Ramos (cell line): ENCODE results near the gene CPXM1.
"Not testable (repeated sequence)": the region's sequence is repeated elsewhere in the genome, so short reads cannot be mapped to it uniquely, and the experiment has no call there.

Experiments
- in situ Hi-C: fragments of 300-500 bp; cut with MboI; formaldehyde crosslinking; loops from one replicate; pipeline ENCODE4 v1.14.3; 2022; ENCODE audit warnings: low sequenced_read_pairs; ENCODE audit not compliant: unreplicated experiment

The CPXM1 gene

DNA sequence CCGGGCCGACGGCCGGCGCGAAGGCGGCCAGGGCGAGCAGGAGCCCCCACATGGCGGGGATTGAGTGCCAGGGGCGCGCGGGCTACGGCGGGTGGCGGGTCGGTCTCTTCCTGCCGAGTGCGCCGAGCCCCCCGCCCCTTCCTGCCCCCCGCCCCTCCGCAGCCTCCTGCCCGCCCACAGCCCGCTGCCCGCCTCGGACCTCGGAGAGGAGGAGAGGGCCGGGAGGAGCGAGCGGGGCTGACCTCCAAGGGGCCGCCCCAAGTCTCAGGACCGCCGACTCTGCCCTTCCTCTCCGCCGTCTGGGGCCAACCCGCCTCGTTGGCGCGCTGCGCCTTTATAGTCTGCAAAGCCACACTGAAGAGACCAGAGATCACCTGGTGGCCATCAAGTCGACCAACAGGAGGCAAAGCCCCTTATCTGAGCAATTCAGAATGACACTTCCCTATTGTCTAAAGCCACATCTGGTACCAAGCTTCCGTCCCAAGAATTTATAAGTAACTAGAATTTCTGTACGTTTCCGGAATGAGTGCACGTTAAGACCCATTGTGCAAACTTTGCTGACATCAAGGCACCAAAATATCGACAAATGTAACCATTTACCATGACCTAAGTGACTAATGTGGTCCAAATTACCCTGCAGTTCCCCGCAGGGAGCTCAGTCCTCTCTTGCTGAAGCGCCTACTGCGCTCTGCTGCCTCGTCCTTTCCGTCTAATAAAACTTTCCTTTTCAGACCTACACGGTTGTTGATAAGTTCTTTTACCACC, at the start of gene CPXM1:
CPXM1 (minus strand) TSS at position 107 of the 765 bp plus-strand sequence; CDS start at position 52, 55 bp downstream.
- in situ Hi-C loops = no loop called here

DNA sequence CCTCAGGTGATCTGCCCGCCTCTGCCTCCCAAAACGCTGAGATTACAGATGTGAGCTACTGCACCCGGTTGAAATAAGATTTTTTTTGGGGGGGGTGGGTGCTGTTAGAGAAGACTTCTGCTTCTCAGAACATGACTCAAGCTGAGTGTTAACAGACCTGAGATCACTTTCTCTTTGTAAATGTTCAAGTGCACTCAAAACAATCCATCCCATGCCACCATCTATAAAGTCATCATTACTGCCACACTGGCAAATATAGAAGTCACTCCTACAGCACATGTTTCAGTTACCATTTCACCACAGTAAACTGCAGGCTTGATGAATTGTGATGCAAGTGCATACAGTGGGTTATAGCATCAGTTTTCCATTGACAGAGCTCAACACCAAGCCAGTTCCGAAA, 49.1 kb upstream of the CPXM1 start:
- in situ Hi-C loops = no loop called here

DNA sequence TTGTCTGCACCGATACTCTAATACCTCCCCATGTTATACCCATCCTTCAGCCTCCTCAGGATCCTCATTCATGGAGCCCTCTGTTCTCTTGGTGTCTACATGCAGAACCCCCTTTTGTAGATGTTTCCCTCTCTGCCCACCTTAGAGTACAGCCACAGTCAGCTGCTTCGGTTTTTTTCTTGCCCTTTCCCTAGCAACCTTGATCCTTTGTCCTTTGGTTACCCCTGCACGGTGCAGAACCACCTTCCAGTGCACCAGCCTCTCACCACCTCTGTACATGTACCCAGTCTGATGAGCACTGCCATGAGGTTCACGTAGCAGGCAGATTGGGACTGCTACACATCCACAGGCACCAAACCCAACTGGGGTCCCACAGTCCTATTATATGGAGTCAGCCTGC, 47.4 kb upstream of the CPXM1 start:
- in situ Hi-C loops = no loop called here

DNA sequence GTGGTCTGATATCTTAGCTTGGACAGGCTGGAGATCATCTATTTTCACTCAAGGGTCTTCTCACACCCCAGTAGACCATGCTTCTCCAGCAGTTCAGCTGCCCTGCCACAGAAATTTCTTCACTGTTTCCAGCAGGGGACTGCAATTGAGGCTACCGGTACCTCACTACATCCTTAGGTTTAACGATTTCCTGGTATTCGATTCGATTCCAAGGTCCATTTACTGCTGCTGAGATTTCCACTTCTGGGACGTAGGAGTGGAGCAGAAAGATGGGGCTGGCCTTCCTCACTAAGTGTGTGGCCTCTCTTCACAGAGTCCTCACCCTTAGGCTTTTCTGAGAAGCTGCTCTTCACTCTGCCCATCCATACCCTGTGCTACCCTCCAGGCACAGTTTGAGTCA, 46.3 kb upstream of the CPXM1 start:
- in situ Hi-C loops = no loop called here

DNA sequence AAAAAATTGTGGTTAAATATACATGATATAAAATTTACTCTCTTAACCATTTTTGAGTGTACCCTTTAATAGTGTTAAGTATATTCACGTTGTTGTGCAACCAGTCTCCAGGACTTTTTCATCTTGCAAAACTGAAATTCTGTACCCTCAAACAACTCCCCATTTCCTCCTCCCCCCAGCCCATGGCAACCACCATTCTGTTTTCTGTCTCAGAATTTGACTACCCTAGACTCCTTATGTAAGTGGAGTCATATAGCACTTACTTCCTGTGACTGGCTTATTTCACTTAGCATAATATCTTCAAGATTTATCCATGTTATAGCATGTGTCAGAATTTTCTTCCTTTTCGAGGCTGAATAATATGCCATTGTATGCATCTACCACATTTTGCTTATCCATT, 45.2 kb upstream of the CPXM1 start:
- in situ Hi-C loops = no loop called here

DNA sequence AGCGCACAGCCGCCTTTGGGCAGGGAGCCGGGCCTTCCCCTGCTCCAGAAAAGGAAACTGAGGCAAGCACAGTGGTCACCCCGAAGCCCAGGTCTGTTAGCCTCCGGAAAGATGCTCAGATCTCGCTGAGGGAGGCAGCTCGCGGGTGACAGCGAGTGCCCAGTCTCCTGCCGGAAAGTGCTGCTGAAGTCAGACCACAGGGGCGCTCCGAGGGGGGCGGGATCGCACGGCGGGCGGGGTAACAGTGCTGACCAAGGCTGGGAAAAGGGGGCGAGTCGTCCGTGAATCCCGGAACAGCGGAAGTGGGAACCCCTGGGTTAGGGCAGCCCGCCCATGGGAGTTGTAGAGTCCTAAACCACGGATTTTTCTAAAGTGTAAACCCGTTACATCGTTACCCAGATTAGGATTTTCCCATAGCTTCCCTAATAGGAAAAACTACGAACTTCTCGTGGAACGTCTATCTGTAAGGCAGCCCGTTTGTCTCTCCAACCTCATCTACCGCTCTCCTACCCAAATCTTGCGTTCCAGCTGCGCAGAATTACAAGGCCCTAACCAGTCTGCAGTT, 40.6 kb upstream of the CPXM1 start:
- in situ Hi-C loops = no loop called here

DNA sequence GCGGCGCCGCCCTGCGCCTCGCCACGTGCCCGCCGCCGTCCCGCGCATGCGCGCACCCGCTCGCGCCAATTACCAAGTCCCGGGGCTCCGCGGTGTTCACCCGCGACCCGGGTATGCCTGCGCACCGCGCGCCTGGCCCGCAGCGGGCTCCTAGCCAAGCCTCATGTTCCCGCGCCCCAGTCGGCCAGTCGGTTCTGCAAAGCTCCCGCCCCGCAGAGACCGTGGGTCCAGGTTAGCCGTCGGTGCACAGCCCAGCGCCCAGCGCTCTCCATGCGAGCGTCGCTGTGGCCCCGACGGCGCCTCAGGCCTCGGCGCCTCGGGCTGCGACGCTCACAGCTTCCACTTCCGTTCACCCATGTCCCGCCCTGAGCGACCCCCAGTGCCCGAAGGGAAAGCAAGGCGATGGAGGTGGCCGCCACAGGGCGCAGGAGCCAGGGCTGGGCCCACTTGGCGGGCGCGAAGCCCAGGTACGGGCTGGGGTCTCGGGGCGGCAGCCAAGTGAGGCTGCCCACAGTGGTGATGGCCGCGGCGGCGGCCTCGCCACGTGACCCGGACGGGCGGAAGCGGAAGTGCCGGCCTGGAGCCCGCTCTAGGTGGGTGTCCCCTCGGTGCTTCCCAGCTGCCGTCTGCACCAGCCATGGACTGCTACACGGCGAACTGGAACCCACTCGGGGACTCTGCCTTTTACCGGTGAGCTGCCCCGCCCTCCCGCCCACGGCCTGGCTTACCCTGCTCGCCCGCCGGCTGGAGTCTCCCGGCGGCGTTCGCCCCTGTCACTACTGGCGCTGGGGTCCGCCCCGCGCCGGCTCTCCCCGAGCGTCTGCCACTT, 39.9 kb upstream of the CPXM1 start, which contains the start of the genes PCED1A and VPS16:
PCED1A (minus strand) TSS at position 518 of the 829 bp plus-strand sequence. CDS start 743 bp downstream, outside the sequence.
VPS16 (plus strand) TSS at position 608 of the 829 bp plus-strand sequence; CDS start at position 638, 30 bp downstream.
- in situ Hi-C loops = no loop called here

DNA sequence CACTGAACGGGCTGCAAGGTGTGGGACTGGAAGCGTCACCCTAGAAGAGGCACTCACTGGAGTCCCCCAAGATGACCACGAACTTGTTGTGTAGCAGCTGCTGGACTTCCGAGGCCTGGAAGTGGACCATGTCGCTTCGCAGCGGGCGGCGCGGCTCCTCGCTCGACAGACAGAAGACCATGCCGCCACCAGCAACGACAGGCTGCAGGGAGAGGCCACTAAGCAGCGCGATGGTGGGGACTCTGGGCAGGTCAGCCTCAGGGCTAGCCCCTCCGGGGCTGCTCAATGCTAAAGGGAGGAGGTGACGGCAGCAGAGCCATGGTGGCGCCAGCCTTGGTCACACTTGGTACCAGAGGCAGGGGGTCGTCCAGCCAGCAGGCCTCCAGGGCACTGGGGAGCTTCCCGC, 39.3 kb upstream of the CPXM1 start:
- in situ Hi-C loops = no loop called here

DNA sequence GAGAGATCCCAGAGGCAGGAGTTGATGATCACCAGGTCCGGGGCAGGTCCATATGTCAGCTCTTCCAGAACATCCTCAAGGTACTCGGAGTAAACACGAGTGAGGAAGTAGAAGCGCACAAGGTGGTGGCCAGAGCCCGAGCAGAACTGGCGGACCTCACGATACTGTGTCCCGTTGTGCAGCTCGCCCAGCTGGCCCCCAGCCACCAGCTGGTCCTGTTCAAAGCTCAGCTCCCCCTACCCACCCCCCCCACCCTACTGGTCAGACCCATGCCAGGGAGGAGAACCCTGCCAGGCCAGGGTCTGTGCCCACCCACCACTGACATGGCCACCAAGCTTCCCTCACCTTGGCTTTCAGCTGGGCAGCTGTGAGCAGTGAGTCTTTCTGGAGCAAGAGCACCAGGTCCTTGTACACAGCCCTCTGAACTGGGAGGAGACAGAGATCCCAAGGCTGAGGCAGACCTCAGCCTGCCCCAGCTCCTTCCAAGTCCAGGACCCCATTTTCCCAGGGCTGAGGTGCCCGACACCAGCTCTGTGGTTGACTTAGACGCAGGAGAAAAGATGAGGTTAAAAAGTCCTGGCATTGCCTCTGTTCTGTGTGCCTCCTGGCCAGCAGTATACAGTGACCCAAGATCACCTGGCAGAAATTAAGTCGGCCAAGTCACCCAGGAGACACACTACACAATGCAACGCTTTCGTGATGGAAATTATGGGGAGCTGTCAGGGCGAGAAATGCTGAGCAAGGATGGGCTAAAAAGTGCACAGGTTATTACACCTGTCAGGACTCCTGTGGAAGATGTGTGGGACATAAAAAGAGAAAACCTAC, 38.6 kb upstream of the CPXM1 start:
- in situ Hi-C loops = no loop called here

DNA sequence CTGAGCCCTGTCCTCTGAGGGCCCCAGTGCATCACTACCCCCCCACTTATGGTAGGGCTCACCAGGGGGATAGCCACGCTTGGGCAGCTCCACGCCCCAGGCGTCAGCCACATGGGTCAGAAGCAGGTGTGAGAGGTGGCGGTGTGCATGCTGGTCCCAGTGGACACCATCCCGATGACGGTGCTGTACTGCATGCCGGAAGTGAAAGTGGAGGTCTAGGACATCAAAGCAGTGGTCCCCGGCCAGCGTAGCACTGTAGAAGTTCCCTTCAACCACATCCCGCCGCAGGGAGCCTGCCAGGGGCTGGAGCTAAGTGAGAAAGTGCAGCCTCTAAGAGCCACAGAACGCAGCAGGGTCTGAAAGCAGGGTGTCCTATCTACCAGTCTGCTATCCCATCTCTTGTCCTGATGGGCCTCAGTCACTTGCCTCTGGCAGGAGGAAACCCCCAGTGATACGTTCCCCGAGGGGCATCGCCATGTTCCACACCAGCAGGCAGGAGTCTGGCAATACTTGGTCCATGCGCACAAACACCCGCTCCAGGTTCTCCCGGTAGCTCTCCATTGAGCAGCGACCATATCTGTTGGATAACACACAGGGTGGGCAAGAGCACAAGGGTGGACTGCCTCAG, 37.9 kb upstream of the CPXM1 start:
- in situ Hi-C loops = no loop called here

DNA sequence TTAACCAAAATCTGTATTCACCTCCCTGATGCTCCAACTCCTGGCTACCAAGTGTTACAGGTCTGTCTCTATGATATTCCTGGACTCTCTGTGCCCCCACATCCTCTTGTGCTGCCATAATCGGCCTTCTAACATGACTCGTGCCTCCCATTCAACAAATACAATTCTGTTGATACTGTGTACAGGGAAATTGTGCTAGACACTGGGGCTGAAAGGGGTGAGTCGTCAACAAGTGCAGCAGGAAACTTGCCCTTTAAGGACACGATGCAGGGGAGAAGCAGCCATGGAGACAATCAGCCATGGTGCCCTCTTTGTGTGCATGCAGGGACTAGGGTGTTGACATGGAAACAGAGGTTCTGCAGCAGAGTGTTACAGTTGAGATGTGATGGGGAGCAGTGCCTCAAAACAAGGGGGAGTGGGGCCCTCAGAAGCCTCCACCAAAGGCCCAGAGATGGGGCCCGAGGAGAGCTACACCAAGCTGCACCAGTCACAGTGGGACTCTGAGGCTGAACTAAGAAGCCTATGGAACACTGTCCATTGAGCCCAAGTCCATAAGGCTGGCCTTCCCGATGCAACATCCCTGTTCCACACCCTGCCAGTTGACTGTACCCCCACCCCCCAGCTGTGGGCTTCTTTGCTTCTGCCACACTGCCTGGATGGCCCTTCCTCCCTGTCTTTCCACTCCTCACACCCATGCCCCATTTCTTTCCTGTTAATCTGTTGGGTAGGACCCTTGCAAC, 37.0 kb upstream of the CPXM1 start:
- in situ Hi-C loops = no loop called here

DNA sequence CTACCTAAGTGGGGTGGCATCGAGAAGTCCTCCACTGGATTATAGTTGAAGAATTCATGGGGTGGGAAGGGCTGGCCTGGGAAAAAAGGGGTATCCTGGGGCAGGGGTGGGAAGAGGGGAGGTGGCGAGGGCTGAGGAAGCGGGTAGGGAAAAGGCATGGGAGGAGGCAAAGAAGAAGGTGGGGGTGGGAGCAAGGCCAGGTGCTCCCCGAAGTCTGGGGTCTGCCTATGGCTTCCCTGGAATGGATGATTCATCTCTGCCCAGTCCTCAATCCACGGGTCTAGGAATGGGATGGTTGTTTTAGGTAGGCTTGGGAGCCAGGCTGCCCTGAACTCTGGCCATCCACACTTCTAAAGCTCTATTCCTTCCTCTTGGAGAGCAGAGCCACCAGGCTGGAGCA, 35.6 kb upstream of the CPXM1 start:
- in situ Hi-C loops = no loop called here

DNA sequence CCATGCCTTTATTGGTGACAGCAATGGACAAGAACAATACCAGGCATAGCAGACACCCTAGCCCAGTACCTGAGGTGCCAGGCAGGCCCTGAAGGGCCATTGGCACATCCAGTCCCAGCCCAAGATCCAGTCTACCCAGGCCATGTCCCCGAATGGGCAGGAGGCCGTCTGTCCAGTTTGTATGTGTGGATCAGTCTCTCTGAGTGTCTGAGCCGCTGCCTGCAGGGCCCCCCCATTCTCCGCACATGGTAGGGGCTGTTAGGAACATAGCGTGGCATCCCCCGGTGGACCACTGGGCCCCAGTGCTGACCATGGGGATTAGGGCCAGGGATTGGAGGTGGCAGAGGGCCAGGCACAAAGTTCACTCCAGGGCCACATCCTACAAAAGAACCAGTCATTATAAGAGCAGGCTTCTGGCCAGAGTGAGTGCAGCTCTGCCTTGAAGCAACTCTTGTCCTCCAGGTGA, 34.9 kb upstream of the CPXM1 start:
- in situ Hi-C loops = no loop called here

DNA sequence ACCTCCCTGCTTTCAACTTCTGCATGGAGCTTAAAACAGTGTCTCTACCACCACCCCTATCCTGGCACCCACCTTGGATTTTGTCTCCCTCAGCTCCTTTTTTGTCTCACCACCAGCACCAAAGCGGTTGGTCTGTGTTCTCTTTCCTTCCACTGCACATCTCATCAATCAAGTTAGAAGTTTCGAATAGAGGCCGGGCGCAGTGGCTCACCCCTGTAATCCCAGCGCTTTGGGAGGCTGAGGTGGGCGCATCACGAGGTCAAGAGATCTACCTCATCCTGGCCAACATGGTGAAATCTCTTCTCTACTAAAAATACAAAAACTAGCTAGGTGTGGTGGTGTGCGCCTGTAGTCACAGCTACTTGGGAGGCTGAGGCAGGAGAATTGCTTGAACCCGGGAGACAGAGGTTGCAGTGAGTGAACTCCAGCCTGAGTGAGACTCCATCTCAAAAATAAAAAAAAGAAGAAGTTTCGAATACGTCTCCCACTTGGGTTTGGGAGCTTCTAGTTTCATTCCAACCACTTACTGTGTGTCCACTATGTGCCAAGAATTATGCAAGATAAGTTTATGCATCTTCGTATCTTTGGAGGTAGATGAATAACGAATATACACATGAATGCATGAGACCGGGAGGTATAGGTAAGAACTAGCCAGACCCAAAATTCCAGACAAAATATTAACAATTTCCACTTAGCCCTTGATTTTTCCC, 34.1 kb upstream of the CPXM1 start:
- in situ Hi-C loops = no loop called here

DNA sequence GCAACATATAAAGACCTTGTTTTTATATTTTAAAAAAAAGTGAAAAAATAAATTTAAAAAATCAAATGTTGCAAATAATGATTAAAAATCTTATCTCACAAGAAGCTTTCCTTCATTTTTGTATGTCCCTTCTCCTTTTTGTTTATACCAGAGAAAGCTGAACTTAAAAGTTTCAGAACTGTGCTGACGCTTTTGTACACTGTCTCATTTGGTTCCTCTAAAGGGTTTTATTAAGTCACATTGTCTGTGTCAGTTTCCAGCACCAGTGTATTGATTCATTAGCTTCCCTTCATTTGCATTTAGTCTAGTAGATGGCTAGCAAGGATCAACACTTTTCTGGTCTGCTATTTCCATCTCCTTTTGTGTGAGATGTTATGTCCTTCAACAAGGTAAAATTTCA, 33.3 kb upstream of the CPXM1 start:
- in situ Hi-C loops = no loop called here

DNA sequence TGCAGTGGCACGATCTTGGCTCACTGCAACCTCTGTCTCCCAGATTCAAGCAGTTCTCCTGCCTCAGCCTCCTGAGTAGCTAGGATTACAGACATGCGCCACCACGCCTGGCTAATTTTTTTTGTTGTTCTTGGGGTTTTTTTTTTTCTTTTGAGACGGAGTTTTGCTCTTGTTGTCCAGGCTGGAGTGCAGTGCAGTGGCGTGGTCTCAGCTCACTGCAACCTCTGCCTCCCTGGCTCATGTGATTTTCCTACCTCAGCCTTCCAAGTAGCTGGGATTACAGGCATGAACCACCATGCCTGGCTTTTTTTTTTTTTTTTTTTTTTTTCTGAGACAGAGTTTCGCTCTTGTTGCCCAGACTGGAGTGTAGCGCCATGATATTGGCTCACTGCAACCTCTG, 30.8 kb upstream of the CPXM1 start:
- in situ Hi-C loops = not testable (repeated sequence)

DNA sequence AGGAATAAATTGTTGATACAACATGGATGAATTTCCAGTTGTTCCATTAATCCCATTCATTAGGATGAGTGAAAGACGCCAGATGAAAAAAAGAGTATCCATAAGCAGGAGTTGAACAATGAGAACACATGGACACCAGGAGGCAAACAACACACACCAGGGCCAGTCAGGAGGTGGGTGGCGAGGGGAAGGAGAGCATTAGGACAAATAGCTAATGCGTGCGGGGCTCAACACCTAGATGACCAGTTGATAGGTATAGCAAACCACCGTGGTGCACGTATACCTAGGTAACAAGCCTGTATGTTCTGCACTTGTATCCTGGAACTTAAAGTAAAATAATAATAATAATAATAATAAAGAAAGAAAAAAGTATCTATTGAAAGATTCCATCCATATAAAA, 28.9 kb upstream of the CPXM1 start:
- in situ Hi-C loops = no loop called here

DNA sequence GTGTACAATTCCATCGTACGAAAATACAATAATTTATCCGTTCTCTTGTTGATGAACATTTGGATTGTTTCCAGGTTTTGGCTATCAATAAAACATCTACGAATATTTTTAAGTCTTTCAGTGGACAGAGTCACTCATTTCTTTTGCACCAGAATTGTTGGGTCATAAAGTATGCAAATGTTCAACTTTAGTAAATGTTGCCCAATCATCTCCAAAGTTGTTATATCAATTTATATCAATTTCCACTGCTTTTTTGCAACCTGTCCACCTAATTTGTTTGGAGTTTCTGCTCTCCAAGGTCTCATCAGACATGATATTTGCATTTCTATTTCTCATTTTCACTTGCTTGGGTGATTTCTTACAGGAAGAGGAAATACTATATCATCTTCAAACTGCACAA, 26.2 kb upstream of the CPXM1 start:
- in situ Hi-C loops = no loop called here
